HEK293T (cell line): ENCODE measurements around the gene PLEK2.

ENCODE experiments used
- ARNT ChIP-seq: fragments of 450-650 bp; IDR thresholded peaks from 2 replicates; pipeline ENCODE4 v1.6.1; 2017; ENCODE audit warnings: mild to moderate bottlenecking
- BHLHE40 ChIP-seq: fragments of 450-650 bp; IDR thresholded peaks from 2 replicates; pipeline ENCODE4 v1.6.1; 2016; ENCODE audit warnings: mild to moderate bottlenecking, moderate library complexity, borderline replicate concordance
- ELF4 ChIP-seq: fragments of 450-650 bp; IDR thresholded peaks from 2 replicates; pipeline ENCODE4 v1.6.1; 2017; ENCODE audit warnings: antibody characterized with exemption
- FOXA1 ChIP-seq: fragments of 450-650 bp; IDR thresholded peaks from 2 replicates; pipeline ENCODE4 v1.6.1; 2016; ENCODE audit warnings: mild to moderate bottlenecking
- FOXK2 ChIP-seq: fragments of 450-650 bp; IDR thresholded peaks from 2 replicates; pipeline ENCODE4 v1.6.1; 2016; ENCODE audit warnings: mild to moderate bottlenecking
- L3MBTL2 ChIP-seq: fragments of 450-650 bp; conservative IDR thresholded peaks from 2 replicates; pipeline ENCODE4 v1.6.1; 2016; ENCODE audit warnings: mild to moderate bottlenecking
- LEF1 ChIP-seq: fragments of 450-650 bp; IDR thresholded peaks from 2 replicates; pipeline ENCODE4 v1.6.1; 2017; ENCODE audit warnings: mild to moderate bottlenecking, borderline replicate concordance
- PKNOX1 ChIP-seq: fragments of 450-650 bp; IDR thresholded peaks from 2 replicates; pipeline ENCODE4 v1.6.1; 2016
- SUZ12 ChIP-seq: fragments of 450-650 bp; IDR thresholded peaks from 2 replicates; pipeline ENCODE4 v1.6.1; 2016; ENCODE audit warnings: mild to moderate bottlenecking
- ZNF384 ChIP-seq: fragments of 450-650 bp; IDR thresholded peaks from 2 replicates; pipeline ENCODE4 v1.6.1; 2016

GRCh38 chr14:67438969-67439368 lies 27.0 kb upstream of the PLEK2 start:
- TF ChIP-seq L3MBTL2 (no peak), LEF1 (no peak), PKNOX1 (no peak), BHLHE40 (no peak), SUZ12 (no peak), ELF4 (no peak), FOXK2 (no peak), FOXA1 (no peak), ARNT (no peak), ZNF384 (no peak)
